Bone marrow (tissue), 2 donors: ENCODE measurements around the gene ENTR1.
"Not testable (repeated sequence)": the region's sequence is repeated elsewhere in the genome, so short reads cannot be mapped to it uniquely, and the experiment has no call there.

Experiments used
- DNase-seq, 2 donors: peaks; one replicate each; lab custom pipeline; 2025; lab: John Stamatoyannopoulos, UW

Gene ENTR1

DNA sequence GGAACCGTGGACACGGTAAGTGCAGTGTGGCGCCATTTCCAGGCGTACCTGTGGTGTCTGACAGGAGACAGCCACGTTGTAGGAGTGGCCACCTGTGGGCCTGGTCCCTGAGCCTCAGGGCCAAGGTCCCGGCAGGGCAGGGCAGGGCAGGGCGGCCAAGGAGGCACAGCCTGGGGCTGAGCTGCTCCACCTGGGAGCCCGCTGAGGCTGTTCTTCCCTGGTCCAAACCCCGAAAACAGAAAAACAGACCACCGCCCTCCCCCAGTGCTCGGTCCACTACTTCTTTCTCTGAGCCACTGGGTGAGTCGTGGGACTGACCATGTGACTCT is 8.6 kb upstream of the ENTR1 start:
- no peak for DNase-seq

DNA sequence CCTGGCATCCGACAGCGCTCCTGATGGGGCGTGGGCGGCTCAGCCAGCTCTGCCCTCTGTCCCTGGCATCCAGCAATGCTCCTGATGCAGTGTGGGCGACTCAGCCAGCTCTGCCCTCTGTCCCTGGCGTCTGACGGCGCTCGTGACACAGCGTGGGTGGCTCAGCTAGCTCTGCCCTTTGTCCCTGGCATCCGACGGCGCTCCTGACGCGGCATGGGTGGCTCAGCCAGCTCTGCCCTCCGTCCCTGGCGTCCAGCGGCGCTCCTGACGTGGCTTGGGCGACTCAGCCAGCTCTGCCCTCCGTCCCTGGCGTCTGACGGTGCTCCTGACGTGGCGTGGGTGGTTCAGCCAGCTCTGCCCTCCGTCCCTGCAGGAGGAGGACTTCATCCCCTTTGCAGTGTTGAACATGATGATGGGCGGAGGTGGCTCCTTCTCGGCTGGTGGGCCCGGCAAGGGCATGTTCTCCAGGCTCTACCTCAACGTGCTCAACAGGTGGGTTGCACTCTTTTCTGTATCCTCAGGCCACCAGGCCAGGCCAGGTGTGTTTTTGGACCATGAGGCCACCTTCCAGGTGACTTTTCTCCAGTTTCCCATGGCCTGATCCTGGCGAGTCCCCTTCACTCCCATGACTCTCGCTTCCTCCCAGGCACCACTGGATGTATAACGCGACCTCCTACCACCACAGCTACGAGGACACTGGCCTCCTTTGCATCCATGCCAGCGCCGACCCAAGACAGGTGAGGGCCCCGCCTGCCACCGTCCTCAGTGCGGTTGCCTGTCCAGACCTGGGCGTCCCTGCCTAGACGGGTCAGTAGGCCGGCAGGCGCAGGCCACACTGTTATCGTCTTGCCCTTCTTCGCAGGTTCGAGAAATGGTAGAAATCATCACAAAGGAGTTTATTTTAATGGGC is 8.0 kb upstream of the ENTR1 start:
- DNase-seq = no peak

DNA sequence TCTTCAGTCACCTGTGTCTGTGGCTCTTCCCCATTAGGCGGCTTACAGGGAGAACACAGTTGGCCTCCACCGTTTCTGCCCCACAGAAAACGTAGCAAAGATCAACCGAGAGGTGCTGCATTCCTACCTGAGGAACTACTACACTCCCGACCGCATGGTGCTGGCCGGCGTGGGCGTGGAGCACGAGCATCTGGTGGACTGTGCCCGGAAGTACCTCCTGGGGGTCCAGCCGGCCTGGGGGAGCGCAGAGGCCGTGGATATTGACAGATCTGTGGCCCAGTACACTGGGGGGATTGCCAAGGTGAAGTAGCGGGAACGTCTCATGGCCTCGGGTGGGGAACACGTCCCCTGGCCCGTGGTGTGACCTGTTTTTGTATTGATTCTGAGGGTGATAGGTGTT is 6.5 kb upstream of the ENTR1 start:
- no peak for DNase-seq

- DNase-seq = no peak
Observed at GRCh38 chr9:136416427-136416826, 6.0 kb upstream of the ENTR1 start.

- DNase-seq = no peak
Observed at GRCh38 chr9:136412962-136413361, 2.5 kb upstream of the ENTR1 start.

DNA sequence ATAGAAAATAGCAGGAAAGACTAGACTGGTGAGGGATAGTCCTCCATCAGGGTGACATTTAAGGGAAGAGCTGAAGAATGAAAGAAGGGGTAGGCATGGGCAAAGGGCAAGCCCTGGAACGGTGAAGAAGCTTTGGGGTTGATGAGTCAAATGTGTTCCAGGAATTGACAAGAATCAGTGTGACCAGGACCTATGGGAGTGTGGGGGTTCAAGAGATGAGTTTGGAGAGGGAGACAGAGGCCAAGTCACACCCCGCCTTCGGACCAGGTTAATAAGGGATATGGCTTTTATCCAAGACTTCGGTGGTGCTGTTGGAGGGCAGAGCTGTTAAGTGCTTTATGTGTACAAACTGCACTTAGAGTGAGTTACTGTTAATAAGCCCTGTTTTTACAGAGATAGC is 964 bp upstream of the ENTR1 start:
- no peak for DNase-seq

DNA sequence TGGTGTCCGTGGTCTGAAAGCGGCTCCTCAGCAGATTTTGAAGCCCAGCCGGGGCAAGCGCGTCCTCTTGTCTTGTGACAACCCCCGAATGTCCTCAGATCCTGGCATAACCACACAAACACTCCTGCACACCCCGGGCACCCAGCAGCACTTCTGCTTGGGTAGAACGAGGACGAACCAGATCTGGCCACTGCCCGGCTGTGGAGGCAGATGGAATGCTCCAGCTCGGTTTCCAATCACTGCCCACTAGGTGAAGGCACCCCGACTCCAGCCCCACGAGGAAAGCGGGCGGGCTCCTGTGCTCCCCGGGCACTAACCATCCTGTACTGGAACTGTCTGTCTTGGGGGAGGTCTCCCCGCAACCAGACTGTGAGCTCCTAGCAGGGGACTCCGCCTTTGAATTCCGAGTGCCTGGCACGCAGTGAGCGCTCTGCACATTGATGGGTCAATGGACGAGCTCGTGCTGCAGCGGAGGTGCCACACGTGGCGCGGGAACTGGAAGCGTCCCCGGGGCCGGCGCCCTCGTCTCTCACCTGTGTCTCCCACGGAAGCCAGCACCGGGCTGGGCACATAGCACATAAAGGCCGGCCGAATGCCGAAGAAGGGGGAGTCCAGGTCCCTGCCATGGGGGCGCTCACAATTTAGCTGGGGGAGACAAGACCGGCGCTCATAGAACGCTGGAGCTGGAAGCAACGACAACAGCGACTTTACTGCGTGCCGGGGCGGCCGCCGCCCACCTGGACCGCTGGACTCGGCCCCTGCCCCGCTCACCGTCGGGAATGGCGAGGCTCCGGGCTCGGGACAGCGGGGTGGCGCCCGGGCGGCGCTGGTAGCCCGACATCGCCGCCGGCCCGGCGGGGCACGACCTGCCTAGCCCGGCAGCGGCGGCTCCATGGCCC is 608 bp downstream of the ENTR1 start:
- peak in 1 of 2 donors; percentile 14 for DNase-seq

GRCh38 chr9:136407911-136408310 is 2.5 kb downstream of the ENTR1 start:
- no peak for DNase-seq

DNA sequence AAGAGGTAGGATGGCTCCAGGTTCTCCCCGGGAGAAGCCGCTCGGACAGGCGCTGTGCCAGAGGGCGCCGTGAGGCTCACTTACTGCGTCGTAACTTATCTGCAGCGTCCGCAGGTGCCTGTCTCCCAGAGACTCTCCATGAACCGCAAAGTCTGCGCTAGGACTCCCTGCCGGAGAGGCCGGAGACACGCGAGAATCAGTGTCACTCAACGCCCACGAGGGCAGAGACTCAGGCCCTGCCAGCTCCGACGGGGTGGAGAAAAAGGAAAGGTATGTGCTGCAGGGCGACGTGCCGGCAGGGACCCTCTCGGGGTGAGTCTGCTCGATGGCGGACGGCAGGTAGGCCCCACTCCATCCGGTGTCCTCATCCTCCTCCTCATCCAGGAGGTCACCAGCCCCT is 3.4 kb downstream of the ENTR1 start:
- not testable (repeated sequence) for DNase-seq

- not testable (repeated sequence) for DNase-seq
Observed at GRCh38 chr9:136405904-136406303, 4.5 kb downstream of the ENTR1 start.

DNA sequence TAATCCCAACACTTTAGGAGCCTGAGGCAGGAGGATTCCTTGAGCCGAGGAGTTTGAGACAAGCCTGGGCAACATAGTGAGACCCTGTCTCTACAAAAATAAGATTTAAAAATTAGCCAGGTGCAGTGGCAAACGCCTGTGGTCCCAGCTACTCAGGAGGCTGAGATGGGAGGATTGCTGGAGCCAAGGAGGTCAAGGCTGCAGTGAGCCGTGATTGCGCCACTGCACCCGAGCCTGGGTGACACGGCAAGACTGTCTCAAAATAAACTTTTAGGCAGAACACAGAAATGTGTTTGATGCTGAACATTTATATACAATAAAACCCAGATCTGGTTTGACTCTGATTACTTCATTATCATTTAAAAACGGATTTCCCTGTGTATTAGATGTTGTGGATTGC is 4.9 kb downstream of the ENTR1 start:
- no peak for DNase-seq

DNA sequence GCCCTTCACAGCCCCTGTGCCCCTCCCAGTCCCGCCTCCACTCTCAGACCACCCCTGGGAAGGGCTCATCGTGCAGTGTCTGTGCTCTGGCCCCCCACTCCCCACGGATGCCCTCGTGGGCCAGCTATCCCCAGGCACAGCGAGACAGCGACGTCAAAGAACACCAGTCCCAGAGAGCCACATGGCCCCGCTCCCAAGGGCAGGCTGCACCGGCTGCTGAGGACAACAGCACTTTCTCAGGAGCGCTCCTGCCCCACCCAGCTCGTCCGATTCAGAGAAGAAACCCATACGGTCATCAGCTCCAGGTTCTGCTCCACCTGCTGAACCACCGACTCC is 5.6 kb downstream of the ENTR1 start:
- no peak for DNase-seq

DNA sequence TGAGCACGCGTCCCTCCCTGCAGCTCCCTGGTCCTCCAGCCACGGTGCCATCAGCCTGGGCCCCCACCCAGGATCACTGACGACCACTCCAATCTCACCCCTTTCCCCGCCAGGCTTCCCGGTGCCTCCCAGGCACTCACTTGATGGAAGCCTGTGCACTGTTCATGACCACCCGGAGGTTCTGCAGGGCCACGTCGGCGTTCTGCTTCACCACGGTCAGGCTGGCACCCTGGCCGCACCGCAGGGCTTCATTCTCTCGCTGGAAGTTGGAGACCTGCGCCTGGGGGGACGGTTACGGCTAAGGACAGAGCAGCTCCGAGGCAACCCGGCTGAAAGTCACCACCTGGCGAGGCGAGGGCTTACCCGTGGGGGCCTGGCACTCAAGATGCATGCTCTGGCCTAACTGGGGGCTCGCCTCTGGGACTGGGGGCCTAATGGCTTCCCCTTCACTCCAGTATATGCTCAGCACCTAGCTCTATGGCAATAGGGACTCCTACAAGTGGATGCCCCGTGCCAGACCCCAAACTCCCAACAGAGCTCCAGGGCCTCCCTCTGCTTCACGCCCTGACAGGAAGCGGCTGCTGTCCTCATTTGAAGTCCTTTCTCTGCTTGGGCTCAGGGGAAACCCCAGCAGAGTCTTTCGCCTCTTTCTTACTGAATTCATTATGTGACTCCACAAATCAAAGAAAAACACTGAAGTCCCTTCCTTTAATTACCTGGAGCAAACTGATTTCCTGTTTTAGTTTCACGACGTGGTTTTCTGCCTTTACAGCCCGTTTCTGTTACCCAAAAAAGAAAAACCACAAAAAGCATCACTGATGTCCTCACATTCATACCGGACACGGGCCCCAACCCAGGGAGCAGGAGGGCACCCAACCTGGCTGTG is 6.3 kb downstream of the ENTR1 start:
- no peak for DNase-seq

DNA sequence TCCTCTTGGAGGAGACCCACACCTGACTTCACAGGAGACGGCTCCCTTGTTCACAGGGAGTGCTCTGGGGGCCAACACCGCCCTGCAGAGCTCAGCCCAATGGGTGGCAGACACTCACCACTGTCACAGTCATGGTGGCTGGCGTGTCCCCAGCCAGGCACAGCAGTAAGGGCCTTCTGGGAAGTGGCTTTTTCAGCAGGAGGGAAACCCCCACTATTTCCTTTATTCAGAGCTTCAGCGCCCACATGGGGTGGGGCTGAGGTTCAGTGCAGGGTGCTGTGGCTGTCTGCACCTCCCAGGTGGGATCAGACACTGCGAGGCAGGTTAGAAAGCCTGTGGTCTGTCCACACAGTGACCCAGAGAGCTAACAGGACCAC is 6.9 kb downstream of the ENTR1 start:
- no peak for DNase-seq

DNA sequence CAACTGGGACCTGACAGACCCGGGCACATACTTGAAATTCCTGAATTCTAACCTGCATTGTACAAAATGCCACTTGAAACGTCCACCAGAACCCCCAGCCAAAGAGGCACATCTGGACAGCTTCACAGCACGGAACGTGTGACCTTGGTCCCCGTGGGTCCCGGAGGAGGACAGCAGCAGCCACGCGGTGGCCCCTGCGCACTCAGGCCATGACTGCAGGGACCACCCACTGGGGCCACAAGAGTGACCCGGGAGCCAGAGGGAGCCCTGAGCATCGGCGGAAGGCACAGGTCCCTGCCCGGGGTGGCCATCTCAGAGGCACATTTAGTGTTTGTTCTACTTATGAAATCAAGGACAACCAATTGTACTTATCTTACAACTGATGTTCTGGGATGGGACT is 8.3 kb downstream of the ENTR1 start:
- no peak for DNase-seq

GRCh38 chr9:136401173-136401922 is 9.1 kb downstream of the ENTR1 start:
- no peak for DNase-seq

GRCh38 chr9:136400038-136400834 is 10.2 kb downstream of the ENTR1 start, which contains the start of gene SNAPC4:
TSS of gene SNAPC4 (minus strand) at chr9:136400170. CDS start at chr9:136398428, 1,742 bp downstream.
- peak; percentile 50 to 64 for DNase-seq

DNA sequence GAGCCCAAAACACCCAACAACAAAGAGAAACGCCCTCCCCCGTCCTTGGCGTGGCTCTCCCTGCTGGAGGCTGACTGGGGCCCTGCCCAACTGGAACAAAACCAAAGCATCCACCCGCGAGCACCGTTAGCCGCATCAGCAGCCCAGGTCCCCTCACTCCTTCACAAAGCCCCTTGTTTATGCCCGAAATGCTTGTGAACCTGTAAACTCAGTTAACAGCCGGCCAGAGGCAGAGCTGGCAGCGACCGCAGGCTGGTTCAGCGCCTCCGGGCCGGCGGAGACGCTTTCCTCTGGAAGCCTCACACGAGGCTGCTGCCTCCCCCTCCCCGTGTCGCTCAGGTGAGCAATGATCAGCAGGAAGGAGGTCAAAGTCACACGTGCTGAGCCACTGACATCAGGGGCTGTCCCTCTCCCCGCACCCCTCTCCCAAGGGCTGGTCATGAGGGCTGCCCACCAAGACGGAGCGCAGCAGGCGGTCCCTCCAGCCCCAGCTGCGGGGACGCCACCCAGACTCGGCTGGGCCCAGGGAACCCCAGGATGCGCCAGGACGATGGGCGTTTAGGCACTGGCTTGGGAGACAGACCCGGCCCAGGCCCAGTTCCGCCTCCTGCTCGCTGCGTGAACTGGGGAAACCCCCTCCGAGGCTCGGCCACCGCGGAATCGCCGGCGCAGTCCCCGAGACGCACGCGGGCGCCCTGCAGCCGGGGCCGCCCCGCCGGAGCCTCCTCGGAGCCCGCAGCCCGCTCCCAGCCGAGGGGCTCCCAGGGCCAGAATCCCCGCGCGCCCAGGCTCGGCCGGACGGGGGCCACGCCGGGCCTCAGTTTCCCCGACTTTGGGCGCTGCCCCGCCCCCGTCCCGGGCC is 11.0 kb downstream of the ENTR1 start:
- peak in 1 of 2 donors; percentile 25 for DNase-seq

DNA sequence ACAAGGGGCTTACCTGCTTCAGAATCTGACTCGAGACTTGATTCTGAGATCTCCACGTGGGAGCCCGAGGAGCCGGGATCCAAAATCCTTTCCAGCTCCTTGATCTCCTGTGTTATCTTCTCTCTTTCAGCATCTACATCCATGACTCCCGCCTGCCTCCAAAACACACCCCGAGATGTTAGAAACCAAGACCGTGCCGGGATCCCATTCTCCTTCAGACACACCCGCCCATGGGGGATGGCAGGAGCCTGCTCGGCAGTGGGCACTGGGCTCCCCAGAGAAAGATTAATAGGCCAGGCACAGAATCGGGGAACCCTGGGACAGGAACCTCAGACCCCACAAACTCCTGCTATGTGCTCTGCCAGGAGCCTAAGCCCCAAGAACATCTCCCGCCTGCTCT is 12.1 kb downstream of the ENTR1 start:
- no peak for DNase-seq

- no peak for DNase-seq
Observed at GRCh38 chr9:136397643-136398042, 12.8 kb downstream of the ENTR1 start.
